Left renal pelvis (tissue), 4 donors: Measurements from ENCODE around the gene NCAM2. TPM values are rescaled to one million over a fixed set of nuclear protein-coding genes. Genes with fewer than 3 reads are reported as not detected.
A peak's percentile ranks its signal among the peaks of the same experiment; 100 is the strongest.

Experiments used
- DNase-seq, 4 donors: peaks; one replicate each; pipeline ENCODE4 v3.0.0-alpha.2; 2013; ENCODE audit warnings: low read depth in 4 of 4, low spot score in 3 of 4
- polyA plus RNA-seq, 4 donors: library from polyadenylated mRNA; unstranded; fragments of 120-200 nt; gene quantifications; one replicate each; pipeline ENCODE4 v1.2.1, GENCODE V29; 2013; ENCODE audit not compliant: insufficient read length in 4 of 4

The NCAM2 gene
- polyA plus RNA-seq, 4 donors = 5.8 to 48.1 (median 12.3) TPM

GRCh38 chr21:21163904-21164303, 165.7 kb downstream of the NCAM2 start:
- peak; percentile 10 to 35 (median 22) for DNase-seq

DNA sequence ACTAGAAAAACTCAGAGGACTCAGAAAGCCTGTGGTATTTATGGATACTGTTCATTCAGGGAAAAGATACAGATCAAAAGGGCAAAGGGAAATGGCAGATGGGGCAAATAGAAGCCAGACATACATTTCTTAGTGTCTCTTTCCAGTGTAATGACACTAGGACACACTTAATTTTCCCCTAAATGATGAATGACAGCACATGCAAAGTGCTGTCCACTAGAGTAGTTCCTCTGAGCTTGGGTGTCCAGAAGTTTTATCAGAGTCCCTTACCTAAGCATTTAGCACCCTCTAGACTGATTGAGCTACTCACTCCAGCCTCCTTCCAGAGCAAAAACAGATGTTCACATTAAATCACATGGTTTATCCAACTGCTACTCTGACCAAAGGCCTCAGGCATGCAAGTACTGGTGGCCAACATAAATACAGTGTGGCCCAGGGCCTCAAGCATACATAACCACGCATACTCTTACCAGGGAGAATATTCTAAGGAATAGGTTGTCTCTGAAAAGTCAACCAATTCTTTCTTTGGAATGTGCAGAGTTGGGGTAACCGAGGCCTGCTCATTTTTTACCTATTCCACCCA, 166.9 kb downstream of the NCAM2 start:
- peak; percentile 5 to 33 (median 20) for DNase-seq

DNA sequence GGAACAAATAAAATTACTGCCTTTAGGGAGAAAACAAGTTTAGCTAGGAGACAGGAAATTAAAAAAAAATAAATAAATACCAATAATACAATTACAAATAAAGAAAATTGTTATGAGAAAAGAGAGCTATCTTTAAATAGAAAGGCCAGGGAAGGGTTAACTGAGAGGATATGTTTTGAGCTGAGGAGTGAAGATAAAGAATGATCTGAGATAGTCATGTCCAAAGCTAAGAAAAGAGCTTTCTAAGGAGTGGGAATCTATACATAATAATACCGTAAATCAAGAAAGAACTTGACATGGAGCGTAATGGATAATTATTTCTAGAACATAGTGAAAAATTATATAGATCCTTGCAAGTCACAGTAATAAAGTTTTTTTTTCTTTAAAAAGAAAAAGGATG, 176.5 kb downstream of the NCAM2 start:
- no peak for DNase-seq

- no peak for DNase-seq
Measured at GRCh38 chr21:21175798-21176334, 177.7 kb downstream of the NCAM2 start.

GRCh38 chr21:21177353-21177986, 179.3 kb downstream of the NCAM2 start:
- DNase-seq = no peak

- no peak for DNase-seq
Measured at GRCh38 chr21:21179619-21180298, 181.6 kb downstream of the NCAM2 start.

- DNase-seq = no peak
Measured at GRCh38 chr21:21182401-21183010, 184.3 kb downstream of the NCAM2 start.

GRCh38 chr21:21183092-21183491, 184.9 kb downstream of the NCAM2 start:
- DNase-seq = no peak

GRCh38 chr21:21184771-21185528, 186.7 kb downstream of the NCAM2 start:
- DNase-seq = no peak

DNA sequence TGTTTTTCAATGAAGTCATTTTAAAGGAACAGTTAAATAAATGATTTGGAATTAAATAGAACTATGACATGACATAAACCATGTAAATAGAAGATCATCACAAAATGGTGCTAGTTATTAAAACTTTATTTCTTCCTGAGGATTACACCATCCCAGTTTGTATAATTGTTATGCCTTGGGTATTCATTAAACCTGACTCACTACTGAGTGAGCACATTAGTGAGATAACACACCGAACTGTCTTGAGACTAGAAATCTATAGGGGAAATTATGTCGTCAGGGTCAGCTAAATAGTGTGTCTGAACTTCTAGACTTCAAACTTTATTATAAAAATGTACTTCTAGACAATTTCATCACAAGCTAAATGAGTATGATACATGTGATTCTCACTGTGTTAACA, 189.4 kb downstream of the NCAM2 start:
- DNase-seq = no peak

DNA sequence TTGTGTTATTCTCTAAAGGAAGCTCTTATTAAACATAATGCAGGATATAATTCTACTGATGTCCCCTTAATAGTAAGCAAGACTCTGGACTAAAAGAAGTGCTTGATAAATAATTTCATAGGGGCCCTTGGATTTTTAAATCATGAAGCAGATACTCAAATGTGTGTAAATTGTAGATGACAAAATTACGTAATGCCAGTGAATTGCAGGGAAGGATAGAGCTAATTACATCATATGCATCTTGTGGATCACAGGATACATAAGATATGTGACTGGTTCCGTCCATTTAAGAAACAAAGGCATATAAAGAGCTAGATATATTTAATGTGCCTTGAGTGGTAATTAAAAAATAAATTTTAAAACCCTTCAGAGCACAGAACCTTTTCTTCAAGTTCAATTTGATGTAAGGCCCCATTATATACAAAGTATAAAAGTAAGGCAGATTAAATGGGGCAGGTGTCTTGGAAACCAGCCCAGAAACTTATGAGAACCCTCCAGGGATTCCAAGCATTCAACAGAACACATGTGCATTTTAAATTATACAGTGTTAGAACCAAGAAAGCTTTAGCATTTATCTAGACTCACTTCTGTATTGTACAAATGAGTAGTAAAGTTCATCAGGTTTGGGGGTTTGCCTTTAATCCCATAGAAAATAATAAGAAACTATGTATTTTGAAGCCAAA, 190.4 kb downstream of the NCAM2 start:
- DNase-seq = no peak

- DNase-seq = no peak
Measured at GRCh38 chr21:21195417-21195943, 197.3 kb downstream of the NCAM2 start.

DNA sequence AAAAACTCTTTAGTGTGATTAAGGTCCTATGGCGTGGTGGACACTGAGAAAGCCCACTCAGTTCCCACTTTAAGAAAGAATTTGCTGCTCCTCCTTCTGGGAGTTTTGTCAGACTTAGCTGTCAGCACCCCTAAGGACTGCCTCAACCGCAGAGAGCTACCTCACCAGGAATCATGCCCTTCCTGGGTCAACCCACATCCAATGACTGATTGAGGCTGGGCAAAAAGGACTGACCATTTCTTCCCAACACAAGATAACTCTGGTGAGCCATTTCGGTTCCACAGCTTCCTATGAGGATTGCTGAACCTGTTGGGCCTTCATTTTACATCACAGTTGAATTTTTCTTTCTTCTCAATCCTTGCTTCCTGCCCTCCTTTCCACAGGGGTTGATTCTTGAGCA, 197.9 kb downstream of the NCAM2 start:
- no peak for DNase-seq

- no peak for DNase-seq
Measured at GRCh38 chr21:21196848-21197247, 198.6 kb downstream of the NCAM2 start.

GRCh38 chr21:21199342-21200102, 201.3 kb downstream of the NCAM2 start:
- no peak for DNase-seq

- peak in 2 of 4 donors; percentile 14 to 24 for DNase-seq
Measured at GRCh38 chr21:21200103-21200938, 202.1 kb downstream of the NCAM2 start.

DNA sequence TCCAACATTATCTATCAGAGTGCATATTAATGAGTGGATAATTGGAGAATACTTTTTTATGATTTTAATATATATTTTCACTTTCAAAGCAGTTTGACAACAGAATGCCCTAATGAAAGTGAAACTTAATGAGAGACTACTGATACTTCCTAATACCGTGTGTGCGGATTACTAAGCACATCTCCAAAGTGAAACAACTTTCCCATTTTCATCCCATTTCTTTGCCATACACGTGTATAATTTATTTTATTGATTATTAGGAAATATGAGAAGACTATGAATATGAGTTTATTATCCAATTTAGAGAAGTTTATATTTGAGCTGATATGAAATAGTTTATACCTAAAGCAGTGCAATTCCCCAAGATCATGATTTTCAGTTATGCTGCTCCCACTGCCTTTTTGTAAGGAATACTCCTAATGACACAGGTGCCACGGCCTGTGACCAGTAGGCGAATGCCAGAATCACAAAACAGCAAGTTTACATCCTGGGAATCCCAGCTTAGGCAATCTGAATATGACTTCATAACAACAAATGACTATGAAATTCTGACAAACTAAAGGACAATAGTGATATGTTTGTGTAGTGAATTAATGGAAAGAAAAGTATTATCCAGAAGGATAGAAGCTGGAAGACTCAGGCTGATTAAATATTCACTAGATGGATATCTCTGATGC, 202.9 kb downstream of the NCAM2 start:
- DNase-seq = no peak
